Gastrocnemius medialis (tissue), 4 donors: ENCODE data around the gene DPYD.

ENCODE experiments used
- CTCF ChIP-seq, 5 experiments: fragments of 450-650 bp in 3 of 5; fragments of 200-600 bp in 2 of 5; sonication (generic) in 2 of 5; IDR thresholded peaks in 4 of 5; conservative IDR thresholded peaks in 1 of 5; 1 replicate in 4 of 5; 2 replicates in 1 of 5; pipeline ENCODE4 v1.5.1; 2016 to 2019; ENCODE audit warnings: antibody characterized with exemption in 5 of 5, mild to moderate bottlenecking in 3 of 5, moderate library complexity in 3 of 5
- POLR2A ChIP-seq, 2 donors: fragments of 450-650 bp; IDR thresholded peaks; one replicate each; pipeline ENCODE4 v1.6.1; 2017; ENCODE audit warnings: antibody characterized with exemption in 2 of 2, mild to moderate bottlenecking in 2 of 2, moderate library complexity in 2 of 2

GRCh38 chr1:97824200-97824599 is 96.6 kb downstream of the DPYD start:
- TF ChIP-seq POLR2A (IDR thresholded peaks at IDR 0.05) = no peak
- no peak for TF ChIP-seq CTCF (IDR thresholded peaks at IDR 0.05 in 4 of 5, conservative IDR thresholded peaks at IDR 0.05 in 1 of 5)
